Measurements from ENCODE around the gene RANBP3L. TPM values are rescaled to one million over a fixed set of nuclear protein-coding genes. Genes with fewer than 3 reads are reported as not detected.
A peak's percentile ranks its signal among the peaks of the same experiment; 100 is the strongest.

Gene RANBP3L
- total RNA-seq, 2 experiments from 2014 or later, result not detected

DNA sequence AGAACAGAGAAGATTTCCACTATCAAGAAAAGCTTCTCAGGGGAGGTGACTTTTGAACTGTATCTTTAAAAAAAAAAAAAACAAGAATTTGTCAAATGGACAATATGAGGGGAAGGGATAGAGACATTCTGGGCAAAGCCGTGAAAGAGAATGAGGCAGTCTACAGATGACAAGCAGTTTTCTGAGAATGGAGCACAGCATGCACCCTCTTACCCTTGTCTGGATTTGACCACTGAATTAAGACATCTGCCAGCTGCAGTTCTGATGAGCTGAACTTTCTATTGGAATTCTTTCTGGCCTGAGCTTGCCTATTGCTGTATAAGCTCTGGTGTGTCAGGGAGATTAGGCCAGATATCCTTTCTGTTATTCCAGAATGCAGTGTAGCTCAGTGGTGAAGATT lies 10.3 kb upstream of the RANBP3L start:
- Mint-ChIP-seq H3K4me3 (no peak overlapping the region), H3K9me3 (no peaks in the 10 kb centered on the region), H3K27me3 (peaks cover 3% of the 10 kb centered on the region), H3K27ac (no peak overlapping the region), H3K4me1 (ENCODE audit: low read depth) (no peaks in the 10 kb centered on the region), H3K36me3 (ENCODE audit: low read depth) (no peaks in the 10 kb centered on the region)
- ChIA-PET CTCF (interaction anchor here (0.8 to 1.7 kb wide), 2 partner anchors 8 to 381 kb away, joined by 3 to 4 read pairs; no protein-coding TSS in a partner anchor), POLR2A (no interaction called here)
- intact Hi-C loops (cut with micrococcal nuclease), result no loop called here
- TF ChIP-seq, protein P1, sequence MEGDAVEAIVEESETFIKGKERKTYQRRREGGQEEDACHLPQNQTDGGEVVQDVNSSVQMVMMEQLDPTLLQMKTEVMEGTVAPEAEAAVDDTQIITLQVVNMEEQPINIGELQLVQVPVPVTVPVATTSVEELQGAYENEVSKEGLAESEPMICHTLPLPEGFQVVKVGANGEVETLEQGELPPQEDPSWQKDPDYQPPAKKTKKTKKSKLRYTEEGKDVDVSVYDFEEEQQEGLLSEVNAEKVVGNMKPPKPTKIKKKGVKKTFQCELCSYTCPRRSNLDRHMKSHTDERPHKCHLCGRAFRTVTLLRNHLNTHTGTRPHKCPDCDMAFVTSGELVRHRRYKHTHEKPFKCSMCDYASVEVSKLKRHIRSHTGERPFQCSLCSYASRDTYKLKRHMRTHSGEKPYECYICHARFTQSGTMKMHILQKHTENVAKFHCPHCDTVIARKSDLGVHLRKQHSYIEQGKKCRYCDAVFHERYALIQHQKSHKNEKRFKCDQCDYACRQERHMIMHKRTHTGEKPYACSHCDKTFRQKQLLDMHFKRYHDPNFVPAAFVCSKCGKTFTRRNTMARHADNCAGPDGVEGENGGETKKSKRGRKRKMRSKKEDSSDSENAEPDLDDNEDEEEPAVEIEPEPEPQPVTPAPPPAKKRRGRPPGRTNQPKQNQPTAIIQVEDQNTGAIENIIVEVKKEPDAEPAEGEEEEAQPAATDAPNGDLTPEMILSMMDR (IDR thresholded peaks at IDR 0.05), result no peak
- DNase-seq (no peak), ATAC-seq (no peak)

DNA sequence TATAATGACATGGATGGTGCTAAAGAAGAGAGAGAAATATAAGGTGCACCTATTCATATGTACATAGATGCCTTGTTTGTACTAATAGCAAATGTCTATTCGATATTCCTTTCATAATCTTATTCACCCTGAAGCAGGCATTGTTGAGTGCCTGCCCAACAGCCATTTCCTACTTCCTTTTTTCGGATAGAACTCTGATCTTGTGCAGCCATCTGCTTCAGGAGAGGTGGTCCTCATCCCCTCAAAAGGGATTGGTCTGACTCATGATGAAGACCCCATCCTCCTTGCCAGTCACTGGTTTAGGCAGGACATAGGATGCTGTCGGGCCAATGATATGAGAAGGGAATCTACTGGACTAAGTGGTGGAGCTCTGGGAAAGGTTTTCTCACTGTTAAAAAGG lies 8.4 kb upstream of the RANBP3L start:
- POLR2A ChIA-PET, result no interaction called here
- no peaks in the 10 kb centered on the region for H3K4me1 Mint-ChIP-seq (ENCODE audit: low read depth)

DNA sequence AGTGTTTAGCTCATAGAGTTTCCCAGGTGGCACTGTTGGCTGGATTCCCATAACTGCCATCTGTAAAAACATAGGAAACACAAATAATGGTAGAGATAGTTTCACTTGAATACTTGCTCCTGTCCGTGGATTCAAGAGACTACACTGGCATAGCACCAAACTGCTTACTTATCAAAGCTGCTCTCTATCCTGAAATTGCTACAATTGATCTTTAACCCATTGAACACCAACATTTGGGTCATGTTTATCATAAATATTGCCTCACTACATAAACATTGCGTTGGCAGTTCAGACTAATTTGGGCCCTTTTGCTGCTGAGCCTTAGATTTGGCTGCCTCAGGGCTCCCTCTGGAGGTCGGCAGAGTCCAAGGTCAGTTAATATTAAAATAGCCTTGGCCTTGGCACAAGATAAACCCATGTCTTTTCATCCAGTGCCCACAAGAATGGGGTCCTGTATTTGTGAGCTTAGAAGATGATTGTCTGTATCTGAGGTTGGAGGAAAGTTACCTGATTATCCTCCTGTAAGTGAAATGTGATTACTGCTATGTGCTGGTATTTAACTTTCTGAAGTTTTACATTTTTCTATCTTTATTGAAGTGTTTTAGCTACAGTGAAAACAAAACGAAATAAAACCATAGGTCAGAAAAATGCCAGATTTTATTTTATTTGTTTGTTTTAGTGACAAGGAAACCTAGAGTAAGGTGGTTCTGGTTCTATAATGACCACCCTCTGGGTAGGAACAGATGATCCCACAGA lies 4.0 kb upstream of the RANBP3L start:
- no peaks in the 10 kb centered on the region for H3K9me3 Mint-ChIP-seq
- H3K36me3 Mint-ChIP-seq (ENCODE audit: low read depth), result no peaks in the 10 kb centered on the region
- DNase-seq, result peak; percentile 39
- H3K4me1 Mint-ChIP-seq (ENCODE audit: low read depth), result peaks cover 6% of the 10 kb centered on the region
- no peak overlapping the region for H3K4me3 Mint-ChIP-seq
- POLR2A ChIA-PET, result no interaction called here
- intact Hi-C loops (cut with micrococcal nuclease), result loop anchor here (2.0 kb wide), 1 partner anchor 41 kb away; no protein-coding TSS in a partner anchor
- TF ChIP-seq, protein P1 (IDR thresholded peaks at IDR 0.05), result peak; percentile 42
- ATAC-seq, result peak; percentile 37
- H3K27me3 Mint-ChIP-seq, result peaks cover 1% of the 10 kb centered on the region
- CTCF ChIA-PET, result interaction anchor here (0.5 to 1.7 kb wide), 11 partner anchors 14 to 227 kb away, joined by 3 to 13 read pairs (median 4); no protein-coding TSS in a partner anchor
- H3K27ac Mint-ChIP-seq, result no peak overlapping the region

More for the DNA sequence above, 8.4 kb upstream of the RANBP3L start:
- Mint-ChIP-seq H3K36me3 (ENCODE audit: low read depth) (no peaks in the 10 kb centered on the region), H3K27me3 (peaks cover 3% of the 10 kb centered on the region), H3K27ac (no peak overlapping the region), H3K4me3 (no peak overlapping the region), H3K9me3 (no peaks in the 10 kb centered on the region)
- CTCF ChIA-PET, result no interaction called here
- TF ChIP-seq, protein P1 (IDR thresholded peaks at IDR 0.05), result no peak
- intact Hi-C loops (cut with micrococcal nuclease), result no loop called here
- ATAC-seq (no peak), DNase-seq (no peak)

DNA sequence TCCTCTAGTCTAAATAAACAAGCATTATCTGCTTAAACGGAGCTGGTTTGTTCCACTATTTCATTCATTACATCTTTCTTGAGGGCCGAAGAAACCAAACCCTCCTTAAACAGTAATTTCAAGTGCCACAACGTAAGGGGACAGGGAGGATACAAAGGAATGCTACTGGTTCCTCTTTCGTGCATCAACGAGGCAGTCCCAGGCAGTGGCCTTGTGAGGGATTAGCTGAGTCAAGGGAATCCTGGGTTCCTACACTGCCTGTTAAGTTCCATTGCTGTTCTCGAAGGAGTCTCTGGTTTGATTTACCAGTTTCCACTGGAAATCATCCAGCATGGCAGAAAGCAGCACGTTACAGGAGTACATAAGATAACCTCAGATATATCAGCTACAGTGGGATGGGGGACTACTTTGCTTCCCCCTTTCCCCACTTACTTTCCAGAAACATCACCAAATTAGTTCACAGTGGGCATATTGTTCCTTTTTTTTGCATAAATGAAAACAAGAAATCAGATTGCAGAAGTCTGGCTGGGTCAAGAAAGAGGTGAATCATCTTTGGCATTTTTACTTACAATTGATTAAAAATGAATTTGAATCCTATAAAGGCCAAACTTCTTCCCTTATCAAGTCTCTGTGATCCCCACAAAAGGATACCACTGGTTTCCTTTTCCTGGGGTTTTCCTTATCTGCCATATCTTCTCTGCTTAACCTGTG lies 2.5 kb upstream of the RANBP3L start:
- H3K27me3 Mint-ChIP-seq, result peaks cover 1% of the 10 kb centered on the region
- intact Hi-C loops (cut with micrococcal nuclease), result loop anchor here (2.0 kb wide), 1 partner anchor 39 kb away; no protein-coding TSS in a partner anchor

More for the DNA sequence above, 2.5 kb upstream of the RANBP3L start:
- CTCF ChIA-PET, result interaction anchor here (0.7 to 1.5 kb wide), 4 partner anchors 8 to 231 kb away, joined by 3 to 5 read pairs (median 4); no protein-coding TSS in a partner anchor
- no peak for DNase-seq
- H3K4me1 Mint-ChIP-seq (ENCODE audit: low read depth), result peaks cover 6% of the 10 kb centered on the region
- ATAC-seq, result no peak
- no peaks in the 10 kb centered on the region for H3K36me3 Mint-ChIP-seq (ENCODE audit: low read depth)
- no peak overlapping the region for H3K27ac Mint-ChIP-seq
- POLR2A ChIA-PET, result no interaction called here
- no peak overlapping the region for H3K4me3 Mint-ChIP-seq
- no peaks in the 10 kb centered on the region for H3K9me3 Mint-ChIP-seq
- TF ChIP-seq, protein P1 (IDR thresholded peaks at IDR 0.05), result no peak

Data from activated CD8-positive, alpha-beta T cell treated with anti-CD3 and anti-CD28 coated beads for 36 hours (primary cell).